ENCODE measurements around the gene PDP2. TPM values are rescaled to one million over a fixed set of nuclear protein-coding genes. Genes with fewer than 3 reads are reported as not detected.

PDP2 gene
- total and polyA plus RNA-seq, 2 donors (not counting 3 experiments of a cell fraction or from before 2014, with no cell fraction given): 4.4 to 9.3 TPM

- Histone ChIP-seq H3K4me3 (replicated peaks in 1 of 3; ENCODE audit: insufficient read depth in 1 of 3, low read depth in 1 of 3, low read length in 3 of 3) (no peak overlapping the region), H3K79me2 (ENCODE audit: control insufficient read depth, insufficient read depth, low read length) (peaks cover 5% of the 10 kb centered on the region), H2AFZ (ENCODE audit: low read depth, low read length) (no peak overlapping the region), H3K27ac (ENCODE audit: insufficient read depth, low read depth, low read length) (no peak overlapping the region), H3K9me3 (replicated peaks; ENCODE audit: control insufficient read depth, insufficient read depth, low read length) (no peaks in the 10 kb centered on the region), H3K9me1 (replicated peaks; ENCODE audit: control insufficient read depth, extremely low read depth, insufficient read depth, low read length) (no peaks in the 10 kb centered on the region), H3K27me3 (ENCODE audit: control insufficient read depth in 2 of 2, insufficient read depth in 2 of 2, low read length in 2 of 2) (peaks cover 2 to 17% of the 10 kb centered on the region in 2 experiments), H3K9ac (replicated peaks; ENCODE audit: extremely low read depth, insufficient read depth, low read length) (no peak overlapping the region), H3K36me3 (ENCODE audit: control insufficient read depth in 2 of 2, extremely low read depth in 1 of 2, insufficient read depth in 2 of 2, low read length in 2 of 2) (no peaks in the 10 kb centered on the region), H4K20me1 (replicated peaks; ENCODE audit: control insufficient read depth, extremely low read depth, insufficient read depth, low read length) (no peaks in the 10 kb centered on the region), H3K4me1 (ENCODE audit: control insufficient read depth, extremely low read depth, insufficient read depth, low read length) (peaks cover 3% of the 10 kb centered on the region), H3K4me2 (ENCODE audit: insufficient read depth, low read length) (no peak overlapping the region)
- TF ChIP-seq GATA2 (IDR thresholded peaks at IDR 0.05; ENCODE audit: insufficient read depth, insufficient read length, low read depth, low read length) (no peak), MYC (IDR thresholded peaks at IDR 0.05; ENCODE audit: low read depth, low read length) (no peak), POLR2AphosphoS5 (IDR thresholded peaks at IDR 0.05; ENCODE audit: insufficient read depth, low read depth, low read length) (no peak), JUN (IDR thresholded peaks at IDR 0.05; ENCODE audit: borderline replicate concordance, insufficient read depth, insufficient read length, low read depth) (no peak), EZH2 (IDR thresholded peaks at IDR 0.05; ENCODE audit: borderline replicate concordance, low read depth, low read length, severe bottlenecking) (no peak), POLR2A (IDR thresholded peaks at IDR 0.05; ENCODE audit: low read depth, low read length) (no peak), CTCF (IDR thresholded peaks at IDR 0.05; ENCODE audit: extremely low read depth in 1 of 2, insufficient read depth in 1 of 2, low read depth in 1 of 2, low read length in 2 of 2) (no peak), FOS (IDR thresholded peaks at IDR 0.05; ENCODE audit: borderline replicate concordance, insufficient read depth, low read length) (no peak), MAX (IDR thresholded peaks at IDR 0.05; ENCODE audit: insufficient read depth, insufficient read length) (no peak)
- ChIA-PET CTCF (interaction anchor here (1.0 to 3.5 kb wide), 4 partner anchors 9 to 38 kb away, joined by 3 to 32 read pairs (median 4); no protein-coding TSS in a partner anchor), POLR2A (no interaction called here)
- DNase-seq (ENCODE audit: low read depth, low spot score): no peak
- BruUV-seq (replicated peaks): no TSS peak
- intact Hi-C loops (cut with micrococcal nuclease) (loop anchor here (5.0 kb wide), 1 partner anchor 82 kb away; the partner anchor contains the start of gene DYNC1LI2), dilution Hi-C loops (cut with MboI; ENCODE audit: extremely low pct_ligation_motif_present, low sequenced_read_pairs) (no loop called here)
- FAIRE-seq: no peak
These were observed 45.6 kb upstream of the PDP2 start for GRCh38 chr16:66834746-66835145.
